ENCODE measurements around the gene EEF1AKMT2.

Gene EEF1AKMT2

DNA sequence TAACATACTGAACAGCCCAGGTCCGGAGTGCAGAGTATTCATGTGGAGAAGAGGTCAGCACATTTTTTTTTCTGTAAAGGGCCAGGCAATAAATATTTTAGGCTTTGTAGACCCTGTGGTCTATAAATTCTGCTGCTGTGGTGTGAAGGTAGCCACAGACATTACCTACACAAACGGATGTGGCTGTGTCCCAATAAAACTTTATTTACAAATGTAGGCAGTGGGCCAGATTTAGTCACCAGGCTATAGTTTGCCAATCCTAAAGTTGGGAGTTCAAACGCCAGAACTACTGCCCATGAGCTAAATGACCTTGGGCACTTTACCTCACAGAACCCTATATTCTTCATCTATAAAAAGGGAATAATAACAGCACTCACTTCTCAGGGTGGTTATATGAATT is 60.9 kb downstream of the EEF1AKMT2 start:
- peak overlapping the region; percentile 80 for H3K27ac ChIP-seq
- TF ChIP-seq, protein P1, sequence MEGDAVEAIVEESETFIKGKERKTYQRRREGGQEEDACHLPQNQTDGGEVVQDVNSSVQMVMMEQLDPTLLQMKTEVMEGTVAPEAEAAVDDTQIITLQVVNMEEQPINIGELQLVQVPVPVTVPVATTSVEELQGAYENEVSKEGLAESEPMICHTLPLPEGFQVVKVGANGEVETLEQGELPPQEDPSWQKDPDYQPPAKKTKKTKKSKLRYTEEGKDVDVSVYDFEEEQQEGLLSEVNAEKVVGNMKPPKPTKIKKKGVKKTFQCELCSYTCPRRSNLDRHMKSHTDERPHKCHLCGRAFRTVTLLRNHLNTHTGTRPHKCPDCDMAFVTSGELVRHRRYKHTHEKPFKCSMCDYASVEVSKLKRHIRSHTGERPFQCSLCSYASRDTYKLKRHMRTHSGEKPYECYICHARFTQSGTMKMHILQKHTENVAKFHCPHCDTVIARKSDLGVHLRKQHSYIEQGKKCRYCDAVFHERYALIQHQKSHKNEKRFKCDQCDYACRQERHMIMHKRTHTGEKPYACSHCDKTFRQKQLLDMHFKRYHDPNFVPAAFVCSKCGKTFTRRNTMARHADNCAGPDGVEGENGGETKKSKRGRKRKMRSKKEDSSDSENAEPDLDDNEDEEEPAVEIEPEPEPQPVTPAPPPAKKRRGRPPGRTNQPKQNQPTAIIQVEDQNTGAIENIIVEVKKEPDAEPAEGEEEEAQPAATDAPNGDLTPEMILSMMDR (conservative IDR thresholded peaks at IDR 0.05) = no peak
- no peak for TF ChIP-seq ZFX (IDR thresholded peaks at IDR 0.05)

DNA sequence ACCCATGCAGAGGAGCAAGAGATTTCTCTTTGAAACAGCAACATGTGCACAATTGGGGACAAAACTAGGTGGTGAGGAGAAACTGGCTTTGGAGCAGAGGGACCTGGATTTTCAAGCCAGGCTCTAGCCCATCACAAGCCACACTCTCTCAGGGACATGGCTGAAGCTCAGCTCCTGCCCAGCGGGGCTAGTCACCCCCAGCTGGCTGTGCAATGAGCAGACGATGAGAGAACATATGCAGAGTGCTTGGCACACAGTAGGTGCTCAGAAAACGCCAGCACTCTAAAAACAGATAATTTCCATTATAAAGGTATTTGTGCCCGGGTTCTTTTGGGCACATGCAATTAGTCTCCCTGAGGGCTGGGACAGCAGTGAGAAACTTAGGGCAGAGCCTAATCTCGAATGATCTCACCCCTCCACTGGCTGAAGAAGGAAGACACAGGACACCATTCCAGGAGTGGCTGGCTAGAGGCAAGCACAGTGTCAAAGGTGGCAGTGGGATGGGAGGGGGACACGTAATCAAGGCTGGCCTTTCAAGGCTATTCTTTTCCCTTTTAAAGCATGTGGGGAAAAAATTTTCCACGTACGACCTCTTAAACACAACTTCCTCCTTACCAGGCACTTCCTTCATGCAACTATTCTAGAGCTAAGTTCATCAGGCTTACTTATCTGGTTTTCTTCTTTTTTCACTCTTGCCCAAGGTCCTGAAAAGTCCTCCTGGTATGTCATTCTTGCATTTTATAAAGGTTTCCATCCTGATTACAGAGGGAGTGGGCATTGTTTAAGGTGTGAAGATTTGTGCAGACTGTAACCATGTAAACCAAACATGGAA is 62.6 kb downstream of the EEF1AKMT2 start:
- peak overlapping the region; percentile 80 for H3K27ac ChIP-seq
- TF ChIP-seq ZFX (IDR thresholded peaks at IDR 0.05) = no peak
- TF ChIP-seq, protein P1 (conservative IDR thresholded peaks at IDR 0.05) = no peak

DNA sequence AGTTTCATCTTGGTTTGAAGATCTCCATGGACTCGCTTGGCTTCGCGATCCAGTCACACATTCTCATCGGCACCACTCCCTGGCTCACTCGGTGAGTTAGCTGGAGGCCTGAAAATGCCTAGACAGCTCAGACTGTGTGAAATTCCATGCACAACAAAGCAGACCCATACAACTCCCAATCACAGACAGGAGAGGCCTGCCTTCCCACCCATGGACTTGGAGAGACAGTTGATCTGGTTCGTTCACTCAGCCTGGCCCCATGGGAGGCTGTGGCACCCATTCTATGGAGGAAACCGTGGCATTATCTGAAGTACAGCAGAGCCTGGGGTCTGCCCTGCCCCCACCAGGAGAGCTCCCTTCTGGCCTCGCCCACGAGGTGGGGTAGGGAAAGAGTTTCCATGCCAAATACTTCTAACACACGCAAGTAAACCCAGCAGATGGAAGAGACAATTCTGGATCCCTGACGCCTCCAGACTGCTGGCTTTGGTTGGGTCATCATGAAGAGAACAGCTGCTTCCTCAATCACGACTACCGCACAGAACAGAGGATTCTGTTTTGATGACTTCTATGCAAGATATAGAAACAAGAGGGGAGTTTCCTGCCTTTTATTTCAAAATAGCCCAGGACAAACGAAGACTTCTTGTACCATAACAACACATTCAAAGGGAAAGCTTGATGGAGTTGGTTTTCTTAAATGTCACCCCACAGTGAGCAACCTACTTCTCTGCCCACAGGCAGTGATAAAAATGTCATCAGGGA is 63.4 kb downstream of the EEF1AKMT2 start:
- peak overlapping the region; percentile 80 for H3K27ac ChIP-seq
- TF ChIP-seq, protein P1 (conservative IDR thresholded peaks at IDR 0.05) = no peak
- TF ChIP-seq ZFX (IDR thresholded peaks at IDR 0.05) = no peak

DNA sequence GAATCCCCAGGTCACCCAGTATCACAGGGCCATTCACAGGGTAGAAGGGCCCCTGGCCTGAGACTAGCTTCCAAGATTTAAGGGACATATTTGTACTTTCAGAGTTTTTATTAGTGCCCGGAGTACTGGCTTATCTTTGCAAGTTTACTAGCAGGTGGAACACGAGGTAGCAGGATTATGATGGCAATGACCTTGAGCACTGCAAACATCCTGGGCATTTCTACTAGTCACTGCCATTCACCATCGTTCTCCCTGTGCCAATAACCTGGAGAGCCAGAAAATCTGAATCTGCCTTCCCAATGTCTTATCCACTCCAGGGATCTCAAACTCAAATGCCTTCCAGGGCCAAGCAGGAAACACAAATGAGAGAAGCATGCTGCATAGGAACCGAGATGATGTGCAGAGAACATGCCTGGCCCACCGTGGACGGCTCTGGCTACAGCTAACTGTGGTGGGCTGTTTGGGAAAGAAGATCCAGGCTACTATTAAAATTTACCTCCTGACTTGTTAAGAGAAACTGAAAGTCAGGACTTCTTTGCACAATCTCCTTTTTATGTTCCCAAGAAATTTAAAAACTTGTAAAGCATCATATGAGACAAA is 64.2 kb downstream of the EEF1AKMT2 start:
- 0 out of 2 replicates have a peak, but pooled peaks have one; percentile 10 for TF ChIP-seq ZFX (IDR thresholded peaks at IDR 0.05)
- TF ChIP-seq, protein P1 (conservative IDR thresholded peaks at IDR 0.05) = no peak
- peak overlapping the region; percentile 80 for H3K27ac ChIP-seq

DNA sequence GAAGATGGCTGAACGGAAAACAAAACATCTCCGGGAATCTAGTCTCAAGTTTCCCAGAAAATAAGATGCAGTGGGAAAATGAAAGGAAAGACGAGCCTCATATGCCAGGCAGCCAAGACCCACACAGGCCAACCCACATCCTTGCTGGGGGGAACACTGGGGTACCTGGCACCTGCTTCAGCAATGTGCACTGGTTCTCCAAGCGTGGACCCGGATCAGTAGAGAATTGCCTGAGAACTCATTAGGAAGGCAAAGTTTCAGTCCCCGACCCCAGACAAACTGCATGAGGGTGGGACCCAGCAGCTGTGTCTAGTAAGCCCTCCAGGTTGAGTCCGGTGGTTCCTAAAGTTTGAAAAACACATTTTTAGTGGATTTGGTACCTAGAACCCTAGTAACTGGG is 65.9 kb downstream of the EEF1AKMT2 start:
- H3K27ac ChIP-seq = peak overlapping the region; percentile 36
- TF ChIP-seq ZFX (IDR thresholded peaks at IDR 0.05) = no peak
- TF ChIP-seq, protein P1 (conservative IDR thresholded peaks at IDR 0.05) = no peak

DNA sequence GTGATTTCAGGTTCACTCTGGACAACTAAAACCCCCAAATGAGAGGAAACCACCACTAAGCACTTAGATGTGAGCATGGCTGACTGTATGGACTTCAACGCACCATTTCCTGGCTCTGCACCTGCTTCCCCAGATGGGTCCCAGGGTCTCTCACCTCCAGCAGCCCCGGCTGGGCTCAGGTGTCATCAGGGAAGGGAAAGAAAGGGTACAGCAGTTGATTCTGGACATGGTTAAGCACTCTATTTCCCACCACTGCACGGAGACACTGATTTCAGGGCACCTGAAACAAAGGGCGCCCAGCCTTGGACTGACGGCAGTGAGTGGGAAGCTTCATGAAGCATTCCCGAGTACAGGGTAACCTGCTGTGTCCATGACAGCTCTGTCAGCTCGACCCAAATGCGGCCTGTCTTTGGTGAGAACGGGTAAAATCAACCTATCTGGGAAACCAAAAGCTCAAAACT is 66.5 kb downstream of the EEF1AKMT2 start:
- TF ChIP-seq, protein P1 (conservative IDR thresholded peaks at IDR 0.05) = no peak
- no peak for TF ChIP-seq ZFX (IDR thresholded peaks at IDR 0.05)
- no peak overlapping the region for H3K27ac ChIP-seq
